GM18519 (cell line): ENCODE results near the gene SPACA6.

Source experiments
- ATAC-seq: cut with Tn5 transposase; IDR thresholded peaks from one replicate; pipeline ENCODE4 v1.9.1; 2021; ENCODE audit warnings: mild to moderate bottlenecking, moderate library complexity; ENCODE audit not compliant: unreplicated experiment, low FRiP score

The SPACA6 gene

DNA sequence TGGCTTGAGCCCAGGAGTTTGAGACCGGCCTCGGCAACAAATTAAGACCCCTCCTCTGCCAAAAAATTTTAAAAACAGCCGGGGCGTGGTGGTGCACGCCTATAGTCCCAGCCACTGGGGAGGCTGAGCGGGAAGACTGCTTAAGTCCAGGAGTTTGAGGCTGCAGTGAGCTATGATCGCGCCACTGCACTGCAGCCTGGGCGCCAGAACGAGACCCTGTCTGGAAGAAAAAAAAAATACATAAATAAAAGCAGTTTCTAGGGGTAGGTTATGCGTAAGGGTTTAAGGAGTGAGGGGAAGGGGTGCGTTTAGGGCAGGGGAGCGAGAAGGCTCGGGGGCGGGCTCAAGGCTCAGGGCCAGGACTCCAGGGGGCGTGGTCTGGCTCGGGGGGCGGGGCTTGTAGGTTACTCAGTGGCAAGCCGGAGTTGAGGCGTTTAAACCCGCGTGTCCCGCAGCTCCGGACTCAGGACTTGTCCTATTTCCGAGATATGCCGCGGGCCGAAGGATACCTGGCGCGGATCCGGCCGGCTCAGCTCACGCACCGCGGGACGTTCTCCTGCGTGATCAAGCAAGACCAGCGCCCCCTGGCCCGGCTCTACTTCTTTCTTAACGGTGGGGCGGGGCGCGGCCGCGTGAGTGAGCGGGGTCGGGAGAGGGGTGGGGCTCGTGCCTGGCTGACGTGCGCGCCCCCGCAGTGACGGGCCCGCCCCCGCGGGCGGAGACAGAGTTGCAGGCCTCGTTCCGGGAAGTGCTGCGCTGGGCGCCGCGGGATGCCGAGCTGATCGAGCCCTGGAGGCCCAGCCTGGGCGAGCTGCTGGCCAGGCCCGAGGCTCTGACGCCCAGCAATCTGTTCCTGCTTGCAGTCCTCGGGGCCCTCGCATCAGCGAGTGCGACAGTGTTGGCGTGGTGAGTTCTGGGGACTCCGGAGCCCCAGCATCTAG is 10.7 kb downstream of the SPACA6 start:
- peak; percentile 75 for ATAC-seq

DNA sequence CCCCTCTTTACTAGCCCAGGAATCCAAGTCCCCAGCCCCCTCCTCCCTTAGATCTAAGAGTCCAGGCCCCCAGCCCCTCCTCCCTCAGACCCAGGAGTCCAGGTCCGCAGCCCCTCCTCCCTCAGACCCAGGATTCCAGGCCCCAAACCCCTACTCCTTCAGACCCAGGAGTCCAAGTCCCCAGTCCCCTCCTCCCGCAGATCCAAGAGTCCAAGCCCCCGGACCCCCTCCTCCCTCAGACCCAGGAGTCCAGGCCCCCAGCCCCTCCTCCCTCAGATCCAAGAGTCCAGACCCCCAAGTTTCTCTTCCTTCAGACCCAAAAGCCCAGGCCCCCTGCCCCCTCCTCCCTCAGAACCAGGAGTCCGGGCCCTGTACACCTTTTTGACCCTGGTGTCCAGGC is 11.5 kb downstream of the SPACA6 start:
- no peak for ATAC-seq

DNA sequence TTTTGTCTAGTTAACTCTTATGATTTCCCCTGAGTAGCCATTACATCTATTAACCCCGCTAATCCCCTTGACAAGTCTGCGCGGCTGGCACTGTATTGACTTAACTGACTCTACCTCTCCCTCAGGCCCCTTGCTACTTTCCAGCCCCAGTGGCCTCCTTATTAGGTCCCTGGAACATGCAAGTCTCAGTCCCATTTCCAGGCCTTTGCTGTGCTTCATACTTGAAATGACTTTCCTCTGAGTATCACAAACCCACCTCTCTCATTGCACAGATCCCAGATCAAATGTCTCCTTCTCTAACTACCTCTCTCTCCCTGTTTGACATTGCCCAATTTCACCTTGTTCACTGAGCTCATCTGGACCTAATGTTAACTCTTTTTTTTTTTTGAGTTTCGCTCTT is 13.2 kb downstream of the SPACA6 start:
- no peak for ATAC-seq

DNA sequence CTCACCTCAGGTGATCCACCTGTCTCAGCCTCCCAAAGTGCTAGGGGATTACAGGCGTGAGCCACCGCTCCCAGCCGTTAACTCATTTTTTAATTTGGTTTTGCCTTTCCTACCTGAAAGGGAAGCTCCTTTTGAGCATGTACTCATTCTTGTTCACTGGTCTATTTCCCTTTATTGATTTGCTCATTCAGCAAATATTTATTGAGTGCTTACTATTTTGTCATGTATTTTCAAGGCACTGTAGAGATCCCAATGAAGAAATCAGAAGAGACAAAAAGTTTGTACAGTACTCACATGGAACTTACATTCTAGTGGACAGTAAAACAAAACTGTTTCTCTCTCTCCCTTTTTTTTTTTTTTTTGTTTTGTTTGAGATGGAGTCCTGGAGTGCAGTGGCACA is 13.8 kb downstream of the SPACA6 start:
- ATAC-seq: no peak

DNA sequence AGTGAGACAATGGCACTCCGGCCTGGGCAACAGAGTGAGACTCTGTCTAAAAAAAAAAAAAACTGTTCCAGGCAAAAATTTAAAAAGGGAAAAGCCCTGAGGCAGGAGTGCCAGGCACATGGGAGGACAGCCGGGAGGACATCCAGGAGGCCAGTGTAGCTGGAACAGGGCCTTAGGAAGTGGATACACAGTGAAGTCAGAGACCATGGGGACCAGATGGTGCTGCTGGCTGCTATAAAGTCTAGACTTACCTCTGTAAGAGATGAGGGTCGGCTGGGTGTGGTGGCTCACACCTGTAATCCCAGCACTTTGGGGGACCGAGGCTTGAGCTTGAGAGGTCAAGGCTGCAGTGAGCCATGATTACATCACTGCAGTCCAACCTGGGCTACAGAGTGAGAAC is 15.7 kb downstream of the SPACA6 start:
- no peak for ATAC-seq

DNA sequence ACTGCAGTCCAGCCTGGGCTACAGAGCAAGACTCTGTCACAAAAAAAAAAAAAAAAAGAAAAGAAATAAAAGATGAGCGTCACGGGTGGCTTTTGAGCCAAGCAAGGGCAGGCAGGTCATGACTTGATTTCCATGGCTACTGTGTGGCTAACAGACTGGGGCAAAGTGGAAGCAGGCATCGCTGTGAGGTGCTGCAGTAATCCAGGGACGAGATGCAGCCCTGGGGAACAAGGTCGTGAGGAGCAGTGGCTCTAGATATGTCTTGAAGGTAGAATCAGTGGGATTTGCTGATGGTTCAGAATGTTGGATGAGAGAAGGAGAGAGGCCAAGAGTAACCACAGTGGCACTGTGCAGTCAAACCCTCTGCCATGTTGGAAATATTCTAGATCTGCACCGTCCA is 16.4 kb downstream of the SPACA6 start:
- ATAC-seq: no peak

DNA sequence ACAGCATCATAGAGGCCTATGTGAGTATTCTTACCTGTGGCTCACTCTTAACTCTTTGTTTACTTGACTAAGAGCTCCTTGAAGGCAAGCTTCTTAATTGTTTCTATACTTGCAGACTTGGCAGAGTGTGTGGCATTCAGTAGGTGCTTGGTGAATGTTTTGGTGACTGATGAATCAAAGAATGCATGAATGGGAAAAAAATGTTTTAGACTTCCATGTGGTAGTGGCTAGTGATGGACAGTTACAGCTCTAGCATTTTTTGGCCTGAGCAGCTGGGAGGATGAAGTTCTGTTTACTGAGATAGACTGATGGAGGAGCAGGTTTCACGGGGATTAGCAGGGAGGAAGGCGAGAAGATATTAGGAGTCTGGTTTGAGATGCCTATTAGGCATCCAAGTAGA is 17.0 kb downstream of the SPACA6 start:
- no peak for ATAC-seq

DNA sequence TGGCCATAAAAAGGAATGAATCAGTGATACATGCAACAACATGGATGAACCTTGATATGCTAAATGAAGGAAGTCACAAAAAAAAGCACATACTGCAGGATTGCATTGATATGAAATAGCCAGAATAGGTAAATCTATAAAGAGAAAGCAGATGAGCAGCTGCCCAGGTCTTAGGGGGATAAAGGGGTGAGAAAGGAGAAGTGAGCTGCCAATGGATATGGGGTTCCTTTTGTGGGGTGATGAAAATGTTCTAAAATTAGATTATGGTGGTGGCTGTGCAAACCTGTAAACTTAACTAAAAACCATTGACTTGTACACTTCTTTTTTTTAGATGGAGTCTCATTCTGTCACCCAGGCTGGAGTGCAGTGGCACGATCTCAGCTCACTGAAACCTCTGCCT is 18.6 kb downstream of the SPACA6 start:
- ATAC-seq: no peak

DNA sequence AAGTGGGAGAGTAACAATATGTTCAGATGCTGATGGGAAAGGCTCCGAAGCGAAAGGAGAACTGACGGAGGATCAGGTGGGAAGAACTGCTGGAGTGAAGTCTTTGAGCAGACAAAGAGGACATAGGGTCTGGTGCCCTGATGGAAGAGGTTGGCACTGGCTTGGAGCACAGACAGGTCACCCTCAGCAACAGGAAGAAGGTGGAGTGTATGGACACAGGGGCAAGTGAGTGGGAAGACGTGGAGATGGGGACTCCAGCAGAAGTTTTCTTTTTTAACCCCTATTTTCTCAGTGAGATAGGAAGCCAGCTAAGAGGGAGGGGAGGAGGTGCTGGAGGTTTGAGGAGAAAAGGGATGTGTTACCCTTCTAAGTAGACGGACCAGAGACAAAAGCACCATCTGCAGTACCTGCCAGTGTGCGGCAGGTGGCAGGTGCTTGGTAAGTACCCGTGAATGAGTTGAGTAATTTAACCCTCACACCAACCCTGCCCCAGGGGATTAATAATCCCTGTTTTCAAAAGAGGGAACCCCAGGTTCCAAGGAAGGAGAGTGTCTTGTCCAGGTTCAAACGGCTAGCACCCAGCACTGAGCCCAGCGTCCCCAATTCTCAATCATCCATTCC is 19.4 kb downstream of the SPACA6 start:
- no peak for ATAC-seq

DNA sequence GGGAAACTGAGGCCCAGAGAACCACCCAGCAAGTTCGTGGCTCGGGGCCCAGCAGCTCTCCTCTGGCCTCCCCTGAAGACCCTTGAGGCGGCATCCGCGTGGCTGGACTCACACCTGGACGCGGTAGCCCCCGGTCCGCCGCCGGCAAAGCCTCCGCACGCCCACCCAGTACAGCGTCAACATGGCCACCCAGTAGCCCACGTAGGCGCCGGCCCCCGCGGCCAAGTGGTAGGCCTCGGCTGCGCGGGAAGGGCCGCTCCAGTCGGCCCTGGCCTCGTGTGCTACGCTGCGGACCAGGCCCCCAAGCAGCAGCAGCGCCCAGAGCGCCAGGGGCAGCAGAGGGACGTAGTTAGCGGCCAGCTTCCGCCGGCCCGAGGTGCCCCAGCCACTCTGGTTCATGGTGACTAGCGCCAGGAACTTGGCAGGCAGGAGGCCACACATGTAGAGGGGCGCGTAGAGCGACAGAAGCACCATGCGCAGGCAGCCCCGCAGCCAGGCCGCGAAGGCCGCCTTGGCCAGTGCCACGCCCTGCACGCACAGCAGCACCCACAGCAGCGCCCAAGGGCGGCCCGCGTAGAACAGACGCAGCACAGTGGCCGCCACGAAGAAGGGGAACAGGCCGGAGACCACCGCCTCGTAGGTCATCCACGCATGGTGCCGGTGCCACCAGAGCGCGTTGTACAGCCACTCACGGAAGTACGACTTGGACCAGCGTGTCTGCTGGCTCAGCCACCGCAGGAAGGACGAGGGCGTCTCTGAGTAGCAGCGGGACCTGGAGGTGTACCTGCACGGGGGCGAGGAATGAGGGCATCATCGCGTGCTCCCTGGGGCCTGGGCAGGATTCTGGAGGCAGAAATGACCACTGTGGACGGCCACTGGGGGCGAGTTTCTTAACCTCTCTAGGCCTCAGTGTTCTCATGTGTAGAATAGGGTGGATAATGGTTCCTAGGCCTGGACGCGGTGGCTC is 20.5 kb downstream of the SPACA6 start:
- no peak for ATAC-seq

DNA sequence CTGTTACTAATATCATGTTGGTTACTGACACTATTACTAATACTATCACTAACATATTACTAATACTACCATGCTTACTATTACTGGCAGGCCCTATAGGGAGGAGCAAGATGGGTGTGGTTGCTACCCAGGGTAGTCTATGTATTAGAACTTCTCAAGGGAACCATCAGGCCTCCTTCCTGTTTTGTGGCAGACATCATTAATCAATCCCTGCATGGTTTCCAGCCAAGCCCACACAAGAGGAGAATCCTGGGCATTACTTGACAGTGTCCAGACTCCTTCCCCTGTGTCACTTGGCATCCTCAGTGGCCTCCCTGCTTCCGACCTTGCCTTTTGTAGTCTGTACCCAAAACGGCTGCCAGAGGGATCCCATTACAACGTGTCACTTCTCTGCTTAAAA is 21.7 kb downstream of the SPACA6 start:
- no peak for ATAC-seq

DNA sequence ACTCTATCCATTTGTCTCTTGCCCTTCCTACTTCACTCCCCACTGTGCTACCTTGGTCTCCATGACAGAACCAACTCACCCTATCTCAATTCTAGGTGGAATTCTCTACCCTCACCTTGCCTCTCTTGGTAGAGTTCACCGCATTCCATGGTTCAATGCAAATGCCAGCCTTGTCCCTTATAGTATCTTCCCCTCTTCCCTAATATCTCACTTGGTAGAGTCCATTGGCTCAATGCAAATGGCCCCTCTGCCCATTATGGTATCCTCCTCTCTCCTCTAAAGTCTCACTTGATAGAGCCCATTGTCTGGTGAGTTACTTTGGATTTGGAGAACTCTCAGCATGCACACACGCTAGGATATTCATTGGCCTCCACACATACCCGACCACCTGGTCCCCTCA is 22.7 kb downstream of the SPACA6 start:
- no peak for ATAC-seq

DNA sequence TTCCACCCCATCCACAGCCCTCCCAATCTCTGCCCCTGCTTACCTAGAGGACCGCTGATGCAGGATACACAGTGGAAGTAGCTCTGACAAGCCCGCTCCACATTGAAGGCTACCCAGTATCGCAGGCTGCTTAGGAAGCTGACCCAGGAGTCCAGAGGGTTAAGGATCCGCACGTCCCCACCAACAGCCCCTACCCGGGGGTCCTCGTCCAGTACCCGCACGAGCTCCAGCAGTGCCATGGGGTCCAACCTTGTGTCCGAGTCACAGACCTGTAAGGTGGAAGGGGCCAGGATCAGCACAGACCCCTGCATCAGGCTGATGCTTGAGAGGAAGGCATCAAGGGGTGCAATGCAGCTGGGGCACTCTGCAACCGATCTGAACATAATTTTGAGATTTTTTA is 23.8 kb downstream of the SPACA6 start:
- ATAC-seq: no peak

DNA sequence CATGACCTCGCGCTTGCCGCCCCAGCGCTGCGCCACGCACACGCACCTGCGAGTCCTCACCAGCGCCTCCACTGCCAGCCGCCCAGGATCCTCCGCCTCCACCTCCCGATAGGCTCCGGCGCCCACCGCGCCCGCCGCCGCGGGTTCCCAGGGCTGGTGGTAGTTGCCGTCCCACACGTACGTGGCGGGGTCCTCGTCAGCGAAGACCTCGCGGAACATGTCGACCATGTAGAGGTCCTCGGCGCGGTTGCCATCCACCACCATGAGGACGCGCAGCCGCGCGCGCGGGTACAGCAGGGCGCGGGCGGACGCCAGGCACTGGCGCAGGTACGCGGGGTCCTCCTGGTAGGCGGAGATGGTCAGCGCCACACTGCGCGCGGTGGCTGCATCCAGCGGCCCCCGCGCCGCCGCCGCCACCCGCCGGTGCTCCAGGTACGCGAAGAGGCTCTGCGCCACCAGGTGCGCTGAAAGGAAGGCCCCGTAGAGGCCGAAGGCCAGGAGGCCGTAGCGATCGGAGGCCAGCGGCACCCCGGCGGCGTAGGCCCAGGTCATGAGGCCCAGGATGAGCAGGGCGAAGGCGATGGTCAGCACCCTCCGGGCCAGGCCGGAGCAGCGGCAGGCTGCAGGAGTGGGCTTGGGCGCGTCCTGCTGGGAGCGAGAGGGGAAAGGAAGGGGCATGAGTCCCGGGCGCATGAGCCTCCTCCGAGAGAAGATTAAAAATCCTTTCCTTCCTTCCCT is 26.3 kb downstream of the SPACA6 start:
- ATAC-seq: no peak

DNA sequence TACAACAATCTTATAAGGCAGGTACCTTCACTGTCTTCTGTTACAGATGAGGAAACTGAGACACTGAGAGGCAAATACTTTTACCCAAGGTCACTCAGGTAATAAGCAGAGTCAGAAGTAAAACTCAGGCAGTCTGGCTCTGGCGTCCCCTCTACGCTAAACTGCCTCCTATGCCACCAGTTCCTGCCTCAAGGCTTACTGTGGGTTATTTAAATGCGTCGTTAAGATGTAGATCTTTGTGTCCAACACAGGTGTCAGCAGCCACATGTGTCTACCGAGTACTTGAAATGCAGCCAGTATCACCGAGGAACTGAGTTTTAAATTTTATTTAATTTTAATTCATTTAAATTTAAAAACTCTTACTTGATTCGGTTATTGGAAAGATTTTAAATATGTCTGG is 28.8 kb downstream of the SPACA6 start:
- ATAC-seq: no peak

DNA sequence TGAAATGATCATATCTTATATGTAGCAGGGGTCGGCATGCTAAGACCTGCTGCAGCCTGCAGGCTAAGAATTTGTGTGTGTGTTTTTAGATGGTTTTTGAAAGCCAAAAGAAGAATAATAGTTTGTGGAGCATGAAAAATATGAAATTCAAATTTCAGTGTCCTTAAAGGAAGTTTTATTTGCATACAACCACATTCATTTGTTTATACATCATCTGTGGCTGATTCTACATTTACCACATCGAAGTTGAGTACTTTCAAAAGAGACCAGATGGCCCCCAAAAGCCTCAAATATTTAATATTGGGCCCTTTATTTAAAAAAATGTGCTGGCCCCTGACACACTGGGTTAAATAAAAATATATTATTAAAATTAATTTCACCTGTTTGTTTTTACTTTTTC is 29.4 kb downstream of the SPACA6 start:
- ATAC-seq: no peak

DNA sequence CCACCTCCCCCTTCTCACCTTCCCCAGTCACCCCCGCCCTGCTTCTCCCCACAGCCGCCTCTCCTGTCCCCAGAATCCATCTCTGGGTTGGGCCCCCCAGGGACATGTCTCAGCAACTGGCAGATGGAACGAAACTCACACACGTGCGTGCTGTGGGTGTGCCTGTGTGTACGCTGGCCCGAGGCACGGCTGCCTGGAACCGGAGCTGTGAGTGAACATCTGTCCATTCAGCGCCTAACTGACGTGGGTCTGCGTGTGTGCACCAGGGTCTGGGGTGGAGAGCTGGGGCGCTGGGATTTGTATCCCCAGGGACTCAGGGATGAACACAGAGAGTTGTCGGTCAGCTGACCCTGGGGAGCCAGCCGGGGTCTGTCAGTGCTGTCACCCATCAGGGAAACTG is 31.4 kb downstream of the SPACA6 start:
- ATAC-seq: no peak

DNA sequence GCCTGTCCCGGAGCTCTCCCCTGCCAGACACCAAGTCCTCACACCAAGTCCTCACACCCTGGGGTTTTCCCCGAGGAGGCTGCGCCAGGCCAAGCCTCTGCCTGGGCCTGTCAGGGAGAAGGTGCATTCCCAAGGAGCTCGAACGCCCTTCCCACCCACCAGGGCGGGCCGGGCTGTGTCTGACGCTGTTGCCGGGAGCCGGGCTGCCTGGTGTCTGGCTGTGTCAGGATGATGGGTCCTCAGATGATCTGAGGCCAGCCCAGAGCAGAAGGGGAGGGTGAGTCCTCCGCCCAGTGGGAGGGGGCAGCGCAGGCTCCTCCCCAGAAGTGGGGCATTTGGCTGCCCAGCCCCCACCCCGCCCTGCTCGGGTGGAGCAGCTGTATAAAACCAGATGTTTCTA is 32.9 kb downstream of the SPACA6 start:
- no peak for ATAC-seq

DNA sequence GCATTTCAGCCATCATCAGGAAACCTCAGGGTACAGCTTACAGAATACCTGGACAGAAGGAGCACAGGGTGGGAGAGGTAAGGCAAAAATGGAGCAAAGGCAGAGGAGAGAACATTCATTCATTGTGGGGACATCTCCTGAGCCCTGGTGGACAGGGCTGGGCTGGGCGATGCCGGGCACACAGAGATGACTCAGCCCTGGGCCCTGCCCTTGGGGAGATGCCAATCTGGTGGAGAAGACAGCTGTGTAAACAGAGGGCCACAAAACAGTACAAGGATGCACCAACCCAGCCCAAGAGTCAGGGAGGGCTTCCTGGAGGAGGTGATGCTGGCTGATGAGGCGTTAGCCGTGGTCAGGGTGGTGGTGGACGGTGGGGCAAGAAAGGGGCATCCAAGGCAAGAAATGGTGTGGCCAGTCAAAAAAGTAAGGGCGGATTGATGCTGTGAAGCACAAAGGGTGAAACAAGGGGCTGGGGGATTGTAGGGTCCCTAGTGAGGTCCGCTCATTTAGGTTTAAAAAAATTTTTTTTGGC is 34.3 kb downstream of the SPACA6 start:
- ATAC-seq: no peak

DNA sequence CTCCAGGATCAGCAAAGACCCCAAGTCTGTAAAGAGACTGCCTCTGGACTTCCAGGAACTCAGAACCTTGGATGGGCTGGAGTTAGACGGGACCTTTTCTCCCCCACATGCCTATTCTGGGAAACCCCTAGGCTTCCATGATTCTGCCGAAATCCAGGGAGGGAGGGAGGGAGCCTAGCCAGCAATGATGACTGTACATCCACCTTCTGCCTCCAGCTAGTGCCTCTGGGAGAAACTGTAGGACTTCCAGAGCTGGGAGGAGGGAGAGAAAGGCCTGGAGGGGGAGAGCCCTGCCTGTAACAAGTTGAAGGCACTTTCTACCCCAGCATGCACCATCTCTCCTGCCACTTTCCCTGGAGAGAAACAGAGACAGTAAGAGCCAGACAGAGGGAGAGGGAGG is 36.7 kb downstream of the SPACA6 start:
- ATAC-seq: no peak
